Mesenchymal stem cell (in vitro differentiated cells and primary cell): ENCODE measurements around the gene TNKS1BP1.
"Not testable (repeated sequence)": the region's sequence is repeated elsewhere in the genome, so short reads cannot be mapped to it uniquely, and the experiment has no call there.

Source experiments
- DNase-seq: peaks from one replicate; pipeline ENCODE4 v3.0.0-alpha.2; 2013
- H2AFZ ChIP-seq: one replicate; pipeline ENCODE4 v1.6.1; 2013; ENCODE audit warnings: low read depth, mild to moderate bottlenecking, control low read depth, inconsistent platforms, low read length, moderate library complexity
- H2AK5ac ChIP-seq: 2 replicates; pipeline ENCODE4 v1.6.1; 2013; ENCODE audit warnings: low read length, moderate library complexity, mild to moderate bottlenecking, inconsistent platforms; ENCODE audit not compliant: severe bottlenecking
- H2BK120ac ChIP-seq: one replicate; pipeline ENCODE4 v1.6.1; 2013; ENCODE audit warnings: low read depth, mild to moderate bottlenecking, inconsistent platforms, low read length, moderate library complexity
- H2BK12ac ChIP-seq, 2 experiments: one replicate each; pipeline ENCODE4 v1.6.1; 2013; ENCODE audit warnings: inconsistent platforms in 2 of 2, low read length in 2 of 2, mild to moderate bottlenecking in 2 of 2, moderate library complexity in 2 of 2, control low read depth in 1 of 2
- H2BK15ac ChIP-seq: one replicate; pipeline ENCODE4 v1.6.1; 2013; ENCODE audit warnings: mild to moderate bottlenecking, low read depth, inconsistent platforms; ENCODE audit not compliant: poor library complexity, severe bottlenecking
- H2BK5ac ChIP-seq: 2 replicates; pipeline ENCODE4 v1.6.1; 2013; ENCODE audit warnings: low read depth, mild to moderate bottlenecking, low read length, control low read depth, inconsistent platforms; ENCODE audit not compliant: poor library complexity, severe bottlenecking
- H3K14ac ChIP-seq, 2 experiments: one replicate each; pipeline ENCODE4 v1.6.1; 2013; ENCODE audit warnings: inconsistent platforms in 2 of 2, low read length in 2 of 2, control low read depth in 1 of 2, mild to moderate bottlenecking in 1 of 2, moderate library complexity in 1 of 2
- H3K18ac ChIP-seq, 2 experiments: one replicate each; pipeline ENCODE4 v1.6.1; 2013; ENCODE audit warnings: inconsistent platforms in 2 of 2, low read length in 2 of 2, control low read depth in 1 of 2, low read depth in 1 of 2, mild to moderate bottlenecking in 1 of 2
- H3K23ac ChIP-seq, 2 experiments: one replicate each; pipeline ENCODE4 v1.6.1; 2013; ENCODE audit warnings: inconsistent platforms in 2 of 2, low read length in 2 of 2, mild to moderate bottlenecking in 2 of 2, moderate library complexity in 2 of 2, control low read depth in 1 of 2
- H3K27ac ChIP-seq: 2 replicates; pipeline ENCODE4 v1.5.1; 2013; ENCODE audit warnings: mild to moderate bottlenecking, moderate library complexity, low read length, control low read depth, inconsistent platforms; ENCODE audit not compliant: poor library complexity, severe bottlenecking
- H3K27me3 ChIP-seq, 2 experiments: 2 replicates each; pipeline versions ENCODE4 v1.6.1 to v1.7.0; 2013; ENCODE audit warnings: low read length in 2 of 2, mild to moderate bottlenecking in 2 of 2, moderate library complexity in 2 of 2, control low read depth in 1 of 2, inconsistent platforms in 1 of 2; ENCODE audit not compliant: control insufficient read depth in 1 of 2, insufficient read depth in 1 of 2
- H3K36me3 ChIP-seq, 2 experiments: 2 replicates each; pipeline versions ENCODE4 v1.6.1 to v1.7.0; 2013; ENCODE audit warnings: low read length in 2 of 2, control low read depth in 1 of 2, inconsistent platforms in 1 of 2, low read depth in 1 of 2, mild to moderate bottlenecking in 1 of 2; ENCODE audit not compliant: insufficient read depth in 2 of 2, control insufficient read depth in 1 of 2
- H3K4ac ChIP-seq, 2 experiments: one replicate each; pipeline ENCODE4 v1.6.1; 2013; ENCODE audit warnings: inconsistent platforms in 2 of 2, low read length in 2 of 2, mild to moderate bottlenecking in 2 of 2, moderate library complexity in 2 of 2, control low read depth in 1 of 2, low read depth in 1 of 2
- H3K4me1 ChIP-seq: 2 replicates; pipeline ENCODE4 v1.6.1; 2013; ENCODE audit warnings: low read depth, low read length, control low read depth; ENCODE audit not compliant: control insufficient read depth, insufficient read depth
- H3K4me2 ChIP-seq: 2 replicates; pipeline ENCODE4 v1.6.1; 2013; ENCODE audit warnings: low read length, mild to moderate bottlenecking, inconsistent platforms; ENCODE audit not compliant: poor library complexity, severe bottlenecking
- H3K4me3 ChIP-seq, 2 experiments: 2 replicates each; pipeline versions ENCODE4 v1.5.1 to v1.7.0; 2013; ENCODE audit warnings: low read length in 2 of 2, mild to moderate bottlenecking in 2 of 2, control low read depth in 1 of 2, low read depth in 1 of 2; ENCODE audit not compliant: insufficient read depth in 1 of 2
- H3K79me1 ChIP-seq: replicated peaks from 2 replicates; pipeline ENCODE4 v1.6.1; 2013; ENCODE audit warnings: mild to moderate bottlenecking, control low read depth, low read length, inconsistent platforms; ENCODE audit not compliant: poor library complexity, severe bottlenecking
- H3K9ac ChIP-seq: 2 replicates; pipeline ENCODE4 v1.7.0; 2013; ENCODE audit warnings: mild to moderate bottlenecking, low read length, moderate library complexity
- H3K9me3 ChIP-seq: 2 replicates; pipeline ENCODE4 v1.7.0; 2013; ENCODE audit warnings: mild to moderate bottlenecking, low read length; ENCODE audit not compliant: control insufficient read depth
- H4K8ac ChIP-seq: one replicate; pipeline ENCODE4 v1.6.1; 2013; ENCODE audit warnings: inconsistent platforms, mild to moderate bottlenecking, low read length, moderate library complexity
- H4K91ac ChIP-seq: one replicate; pipeline ENCODE4 v1.6.1; 2013; ENCODE audit warnings: mild to moderate bottlenecking, low read length, inconsistent platforms
- WGBS: methylation state at CpG from one replicate; pipeline ENCODE4 v1.1.7; 2013; ENCODE audit warnings: mixed read lengths; 5-methylcytosine and 5-hydroxymethylcytosine counted together

TNKS1BP1 gene

DNA sequence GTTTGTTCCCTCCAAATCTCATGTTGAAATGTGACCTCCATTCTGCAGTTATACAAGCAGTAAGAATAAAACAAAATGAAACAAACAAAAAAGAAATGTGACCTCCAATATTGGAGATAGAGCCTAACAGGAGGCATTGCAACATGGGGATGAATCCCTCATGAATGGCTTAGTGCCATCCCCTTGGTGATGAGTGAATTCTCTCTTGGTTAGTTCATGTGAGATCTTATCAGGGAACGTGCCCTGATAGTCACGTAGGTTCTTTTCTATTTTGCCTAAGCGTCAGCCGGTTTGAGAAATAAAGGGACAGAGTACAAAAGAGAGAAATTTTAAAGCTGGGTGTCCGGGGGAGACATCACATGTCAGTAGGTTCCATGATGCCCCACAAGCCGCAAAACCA is 43.2 kb downstream of the TNKS1BP1 start:
- not testable (repeated sequence) for H2BK120ac ChIP-seq, H2BK5ac ChIP-seq, H3K79me1 ChIP-seq, H3K36me3 ChIP-seq, H3K4me3 ChIP-seq, H3K9ac ChIP-seq, DNase-seq, H2BK15ac ChIP-seq, H3K27ac ChIP-seq, H4K91ac ChIP-seq, H2BK12ac ChIP-seq, H2AFZ ChIP-seq, H3K14ac ChIP-seq, H3K4me1 ChIP-seq, H3K4me2 ChIP-seq, H2AK5ac ChIP-seq, H3K4ac ChIP-seq, H3K18ac ChIP-seq, H3K23ac ChIP-seq, H3K27me3 ChIP-seq, H3K9me3 ChIP-seq, H4K8ac ChIP-seq
- WGBS: 94% methylated on average over 5 of the region's 6 CpGs

- no peak overlapping the region for H3K23ac ChIP-seq
- no peak overlapping the region for H3K4me2 ChIP-seq
- H3K27ac ChIP-seq: no peak overlapping the region
- peaks cover 5% of the 10 kb centered on the region for H3K9me3 ChIP-seq
- no peak overlapping the region for H3K4me3 ChIP-seq
- H3K27me3 ChIP-seq: peaks cover 0 to 7% of the 10 kb centered on the region in 2 experiments
- H3K14ac ChIP-seq: no peak overlapping the region
- H4K91ac ChIP-seq: no peak overlapping the region
- H4K8ac ChIP-seq: no peak overlapping the region
- no peak overlapping the region for H2BK120ac ChIP-seq
- DNase-seq: peak; percentile 21
- no peak overlapping the region for H2AK5ac ChIP-seq
- peak overlapping the region; percentile 85 for H3K9ac ChIP-seq
- H2BK12ac ChIP-seq: no peak overlapping the region
- H3K4ac ChIP-seq: no peak overlapping the region
- H3K4me1 ChIP-seq: no peaks in the 10 kb centered on the region
- 97% methylated on average over 5 of the region's 5 CpGs for WGBS
- H3K36me3 ChIP-seq: no peaks in the 10 kb centered on the region
- no peak overlapping the region for H2BK15ac ChIP-seq
- H3K18ac ChIP-seq: no peak overlapping the region
- H3K79me1 ChIP-seq: no peaks in the 10 kb centered on the region
- no peak overlapping the region for H2BK5ac ChIP-seq
- no peak overlapping the region for H2AFZ ChIP-seq
These were observed 45.6 kb downstream of the TNKS1BP1 start for GRCh38 chr11:57279116-57279515.

- Histone ChIP-seq H3K79me1 (no peaks in the 10 kb centered on the region), H3K27me3 (peaks cover 0 to 7% of the 10 kb centered on the region in 2 experiments), H2BK5ac (no peak overlapping the region), H3K27ac (no peak overlapping the region), H3K4me1 (no peaks in the 10 kb centered on the region), H3K4ac (no peak overlapping the region), H3K4me2 (no peak overlapping the region), H3K18ac (no peak overlapping the region), H3K36me3 (no peaks in the 10 kb centered on the region), H3K9ac (peak overlapping the region; percentile 85), H3K23ac (no peak overlapping the region), H3K4me3 (no peak overlapping the region), H2BK120ac (no peak overlapping the region), H2AFZ (no peak overlapping the region), H3K9me3 (peaks cover 5% of the 10 kb centered on the region), H4K8ac (peak overlapping the region; percentile 16), H3K14ac (no peak overlapping the region), H4K91ac (no peak overlapping the region), H2BK15ac (no peak overlapping the region), H2BK12ac (peak overlapping the region in 1 of 2 experiments; percentile 29), H2AK5ac (no peak overlapping the region)
- WGBS: 82% methylated on average over 7 of the region's 7 CpGs
- DNase-seq: no peak
These were observed 46.0 kb downstream of the TNKS1BP1 start for GRCh38 chr11:57278721-57279095.

DNA sequence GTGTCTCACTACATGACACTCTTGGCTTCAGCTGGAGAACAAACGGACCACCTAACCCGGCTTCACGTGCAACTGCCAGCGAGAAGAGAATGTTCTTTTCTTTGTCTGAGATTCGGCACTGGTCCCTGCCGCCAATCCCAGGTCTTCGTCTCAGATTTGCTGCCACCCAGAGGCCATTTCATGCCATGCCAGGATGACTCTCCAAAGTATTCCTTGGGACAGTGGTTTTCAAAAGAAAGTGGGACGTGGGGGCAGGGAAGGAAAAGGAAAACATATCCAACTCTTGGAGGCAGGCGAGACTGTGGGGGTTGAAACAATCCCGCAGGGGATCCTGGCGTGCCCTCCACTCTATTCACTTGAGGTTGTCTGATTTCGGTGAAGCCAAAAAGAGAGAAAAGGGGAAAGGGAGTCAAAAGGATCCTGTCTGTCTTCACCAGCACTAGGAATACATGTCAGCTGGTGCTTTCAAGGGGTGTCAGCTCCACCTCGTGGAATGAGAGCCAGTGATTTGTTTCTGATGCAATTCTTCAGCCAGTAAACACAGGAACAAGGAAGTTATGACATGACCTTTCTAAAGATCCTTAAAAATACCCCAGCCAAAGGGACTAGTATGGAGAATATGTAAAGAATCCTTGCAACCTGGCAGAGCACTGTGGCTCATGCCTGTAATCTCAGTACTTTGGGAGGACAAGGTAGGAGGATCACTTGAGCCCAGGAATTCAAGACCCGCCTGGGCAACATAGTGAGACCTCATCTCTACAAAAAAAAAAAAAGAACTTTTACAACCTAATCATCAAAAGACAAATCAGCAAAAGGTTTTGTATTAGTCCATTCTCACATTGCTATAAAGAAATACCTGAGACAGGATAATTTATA is 46.7 kb downstream of the TNKS1BP1 start:
- Histone ChIP-seq H4K8ac (peak overlapping the region; percentile 91), H3K27ac (peak overlapping the region; percentile 46), H3K23ac (no peak overlapping the region), H3K36me3 (no peaks in the 10 kb centered on the region), H2BK15ac (no peak overlapping the region), H2BK120ac (peak overlapping the region; percentile 93), H3K9me3 (peaks cover 10% of the 10 kb centered on the region), H2AK5ac (no peak overlapping the region), H4K91ac (peak overlapping the region; percentile 43), H2BK5ac (peak overlapping the region; percentile 50), H3K79me1 (no peaks in the 10 kb centered on the region), H2BK12ac (no peak overlapping the region), H3K27me3 (peaks cover 0 to 7% of the 10 kb centered on the region in 2 experiments), H3K4ac (peak overlapping the region in 1 of 2 experiments; percentile 47), H3K4me3 (peak overlapping the region in 1 of 2 experiments; percentile 57), H3K14ac (no peak overlapping the region), H3K4me1 (no peaks in the 10 kb centered on the region), H2AFZ (no peak overlapping the region), H3K9ac (peak overlapping the region; percentile 85), H3K18ac (peak overlapping the region in 1 of 2 experiments; percentile 76), H3K4me2 (peak overlapping the region; percentile 59)
- peak; percentile 85 for DNase-seq
- WGBS: 11% methylated on average over 14 of the region's 14 CpGs
